Renal cortex interstitium (tissue), 11 donors: ENCODE results near the gene LIF. TPM values are rescaled to one million over a fixed set of nuclear protein-coding genes. Genes with fewer than 3 reads are reported as not detected.

Source experiments
- DNase-seq, 11 donors: peaks; one replicate each; pipeline ENCODE4 v3.0.0-alpha.2; 2013; ENCODE audit warnings: low read depth in 9 of 11, low spot score in 4 of 11; ENCODE audit errors: extremely low read depth in 1 of 11
- polyA plus RNA-seq, 3 donors: library from polyadenylated mRNA; unstranded; fragments of 120-200 nt; gene quantifications; one replicate each; pipeline ENCODE4 v1.2.1, GENCODE V29; 2013; ENCODE audit not compliant: insufficient read length in 3 of 3

The LIF gene
- polyA plus RNA-seq, 3 donors: 1.7 to 2.9 (median 2.3) TPM

GRCh38 chr22:30266445-30267381 is 20.2 kb upstream of the LIF start, which contains the start of gene OSM:
Gene OSM, minus strand, starts transcription at chr22:30266851. Its CDS starts 52 bp downstream, at chr22:30266799.
- no peak for DNase-seq

DNA sequence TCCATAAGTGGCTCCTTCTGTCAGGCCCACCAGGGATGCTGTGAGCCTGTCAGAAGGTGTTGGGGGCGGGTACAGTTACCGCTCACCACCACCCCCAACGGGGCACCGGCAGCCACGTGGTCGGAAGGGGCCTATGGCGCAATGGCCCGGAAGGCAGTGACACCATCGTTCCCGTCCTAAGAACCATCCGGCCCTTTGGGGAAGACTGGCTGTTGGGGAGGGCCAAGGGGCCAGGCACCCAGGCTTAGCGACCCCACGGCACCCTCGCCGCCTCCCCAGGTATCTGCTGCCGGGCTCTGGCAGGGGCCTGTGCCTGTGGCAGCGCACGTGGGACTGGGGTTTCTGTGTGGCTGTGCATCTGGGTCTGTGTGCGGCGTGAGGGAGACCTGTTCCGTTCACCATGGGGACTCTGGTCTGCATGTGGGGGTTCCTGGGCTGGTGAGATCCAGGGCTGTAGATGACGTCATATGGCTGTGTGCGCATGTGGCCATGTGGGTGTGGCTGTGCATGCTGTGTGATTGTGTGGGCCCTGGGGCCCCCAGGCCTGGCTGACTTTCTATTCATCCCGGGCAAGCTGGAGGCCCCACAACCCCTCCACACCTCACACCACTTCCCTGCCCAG is 19.4 kb upstream of the LIF start:
- DNase-seq: no peak

- no peak for DNase-seq
These were observed 18.7 kb upstream of the LIF start for GRCh38 chr22:30265131-30265720.

- no peak for DNase-seq
These were observed 17.3 kb upstream of the LIF start for GRCh38 chr22:30263883-30264282.

- DNase-seq: peak in 4 of 11 donors; percentile 66 to 71 (median 68)
These were observed 16.6 kb upstream of the LIF start for GRCh38 chr22:30262917-30263741.

DNA sequence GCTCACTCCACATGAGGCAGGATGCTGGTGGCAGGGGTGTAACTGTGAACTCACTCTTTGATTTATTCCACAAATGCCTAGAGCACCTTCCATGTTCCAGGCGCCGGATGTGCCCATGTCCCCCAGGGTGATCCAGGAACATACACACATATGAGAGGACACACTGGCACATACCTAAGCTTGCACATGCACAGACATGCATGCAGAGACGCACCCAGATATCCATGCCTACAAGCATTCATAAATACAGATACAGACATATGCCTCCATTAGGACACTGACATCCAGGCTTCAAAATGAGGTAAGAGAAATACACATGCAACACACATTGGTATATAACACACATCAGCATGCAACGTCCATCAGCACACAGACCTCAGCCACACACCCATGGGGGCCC is 15.6 kb upstream of the LIF start:
- DNase-seq: no peak

GRCh38 chr22:30261134-30261533 is 14.6 kb upstream of the LIF start:
- DNase-seq: no peak

GRCh38 chr22:30260682-30261081 is 14.1 kb upstream of the LIF start:
- DNase-seq: no peak

DNA sequence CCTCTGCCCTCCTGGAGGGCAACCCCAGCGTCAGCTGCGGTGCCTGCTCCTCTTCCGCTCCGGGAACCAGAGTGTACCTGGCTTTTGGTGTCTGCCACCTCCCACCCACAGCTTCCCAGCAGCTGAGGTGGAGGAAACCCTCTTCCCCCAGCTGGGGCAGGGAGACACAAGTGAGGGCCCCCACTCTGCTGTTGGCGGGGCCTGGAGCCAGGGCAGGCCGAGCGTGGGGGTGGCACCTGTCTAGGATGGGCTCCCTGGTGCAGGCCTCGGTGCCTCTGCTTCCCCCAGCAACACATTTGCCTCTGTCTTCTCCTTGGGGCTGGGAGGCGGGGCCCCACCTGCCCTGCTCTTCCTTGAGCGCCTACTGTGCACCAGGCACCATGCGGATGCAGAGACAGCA is 13.7 kb upstream of the LIF start:
- no peak for DNase-seq

- DNase-seq: no peak
These were observed 7.8 kb upstream of the LIF start for GRCh38 chr22:30254314-30254713.

- peak in 5 of 11 donors; percentile 79 to 86 (median 82) for DNase-seq
These were observed 6.8 kb upstream of the LIF start for GRCh38 chr22:30253205-30253852.

- no peak for DNase-seq
These were observed 6.0 kb upstream of the LIF start for GRCh38 chr22:30252411-30253204.

DNA sequence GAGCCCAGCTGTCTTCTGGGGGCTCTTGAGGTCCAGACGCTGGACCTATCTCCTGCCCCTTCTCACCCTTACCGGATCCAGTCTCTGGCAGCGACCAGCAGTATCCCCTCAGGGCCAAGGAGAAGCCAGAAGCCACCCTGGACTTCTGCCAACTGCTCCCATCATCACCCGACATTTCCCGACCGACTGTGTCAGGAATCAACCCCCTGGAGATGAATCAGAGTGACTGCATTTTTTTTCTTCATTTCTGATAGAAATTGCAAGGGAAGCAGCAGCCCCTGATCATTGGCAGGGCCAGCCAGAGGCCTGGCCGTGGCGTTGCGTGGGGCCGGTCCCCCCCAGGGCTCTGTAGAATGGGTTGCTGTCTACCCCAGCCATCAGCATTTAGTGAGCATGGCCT is 5.2 kb upstream of the LIF start:
- DNase-seq: no peak

- no peak for DNase-seq
These were observed 4.2 kb upstream of the LIF start for GRCh38 chr22:30250661-30251267.

DNA sequence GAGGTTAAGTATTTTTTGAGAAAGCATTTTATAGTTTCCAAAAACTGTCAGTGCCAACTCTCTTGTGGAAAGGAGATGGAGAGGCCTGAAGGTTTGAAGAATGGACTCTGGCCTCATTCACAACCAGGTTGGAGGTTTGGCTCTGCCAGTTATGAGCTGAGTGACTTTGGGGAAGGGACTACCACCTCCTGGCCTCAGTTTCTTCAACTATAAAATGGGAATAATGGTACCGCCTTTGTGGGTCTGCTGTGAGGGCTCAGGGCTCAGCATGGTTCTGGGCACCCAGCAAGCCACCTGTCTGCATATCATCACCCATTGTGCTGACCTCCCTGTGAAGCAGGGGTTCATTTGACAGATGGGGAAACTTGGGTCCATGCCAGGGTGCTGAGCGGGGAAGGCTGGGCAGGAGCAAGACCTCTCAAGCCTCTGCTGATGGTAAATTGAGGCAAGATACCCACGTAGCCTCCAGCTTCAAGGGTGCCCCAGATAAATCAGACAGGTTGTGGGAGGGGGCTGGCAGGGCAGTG is 3.5 kb upstream of the LIF start:
- DNase-seq: no peak

DNA sequence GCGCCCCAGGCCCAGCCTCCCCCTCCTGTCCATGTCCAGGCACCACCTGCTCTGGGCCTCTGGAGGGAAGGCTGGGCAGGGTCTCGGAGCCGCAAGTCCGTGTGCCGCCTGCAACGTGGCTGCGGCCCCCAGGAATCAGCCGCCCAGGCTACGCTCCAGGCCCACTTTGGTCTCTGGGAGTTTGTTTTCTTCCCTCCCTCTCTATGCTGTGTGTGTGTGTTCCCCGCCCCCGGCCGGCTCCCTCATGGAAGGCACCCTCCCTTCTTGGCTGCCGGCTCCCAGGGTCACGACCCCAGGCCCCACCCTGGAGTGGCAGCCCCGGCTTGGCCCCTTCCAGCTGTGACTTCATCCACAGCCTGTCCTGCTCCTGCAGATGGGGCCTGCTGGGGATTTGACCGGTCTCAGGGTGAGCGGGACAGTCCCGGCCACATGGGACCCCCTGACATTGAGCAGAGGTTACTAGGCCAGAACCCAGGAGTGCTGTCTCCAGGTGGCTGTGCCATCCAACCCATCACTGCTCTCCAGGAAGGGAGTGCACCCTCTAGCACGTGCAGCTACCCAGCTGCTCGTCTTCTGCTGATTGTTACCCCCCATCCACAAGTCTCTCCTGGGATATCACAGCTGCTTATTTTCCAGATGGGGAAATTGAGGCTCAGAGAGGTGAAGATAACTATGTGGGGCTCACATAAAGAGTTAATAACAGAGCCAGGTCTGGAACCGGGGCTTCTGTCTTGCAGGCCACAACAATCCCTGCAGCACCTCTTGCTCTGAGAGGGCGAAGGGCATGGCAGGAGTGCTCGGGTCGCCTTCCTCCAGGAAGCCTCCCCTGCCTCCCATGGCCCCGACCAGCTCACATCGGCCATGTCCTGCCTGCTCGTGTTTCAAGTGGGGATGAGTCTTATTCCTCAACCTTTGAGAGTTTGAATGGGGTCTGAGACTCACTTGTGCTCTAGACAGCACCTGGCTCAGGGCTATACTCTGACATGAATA is 2.8 kb upstream of the LIF start:
- no peak for DNase-seq
